DMS 273 (cell line): ENCODE data around the gene MYO1B.

Source experiments
- DNase-seq: peaks from one replicate; lab custom pipeline; 2025; ENCODE audit not compliant: unreplicated experiment; lab: John Stamatoyannopoulos, UW

Gene MYO1B

DNA sequence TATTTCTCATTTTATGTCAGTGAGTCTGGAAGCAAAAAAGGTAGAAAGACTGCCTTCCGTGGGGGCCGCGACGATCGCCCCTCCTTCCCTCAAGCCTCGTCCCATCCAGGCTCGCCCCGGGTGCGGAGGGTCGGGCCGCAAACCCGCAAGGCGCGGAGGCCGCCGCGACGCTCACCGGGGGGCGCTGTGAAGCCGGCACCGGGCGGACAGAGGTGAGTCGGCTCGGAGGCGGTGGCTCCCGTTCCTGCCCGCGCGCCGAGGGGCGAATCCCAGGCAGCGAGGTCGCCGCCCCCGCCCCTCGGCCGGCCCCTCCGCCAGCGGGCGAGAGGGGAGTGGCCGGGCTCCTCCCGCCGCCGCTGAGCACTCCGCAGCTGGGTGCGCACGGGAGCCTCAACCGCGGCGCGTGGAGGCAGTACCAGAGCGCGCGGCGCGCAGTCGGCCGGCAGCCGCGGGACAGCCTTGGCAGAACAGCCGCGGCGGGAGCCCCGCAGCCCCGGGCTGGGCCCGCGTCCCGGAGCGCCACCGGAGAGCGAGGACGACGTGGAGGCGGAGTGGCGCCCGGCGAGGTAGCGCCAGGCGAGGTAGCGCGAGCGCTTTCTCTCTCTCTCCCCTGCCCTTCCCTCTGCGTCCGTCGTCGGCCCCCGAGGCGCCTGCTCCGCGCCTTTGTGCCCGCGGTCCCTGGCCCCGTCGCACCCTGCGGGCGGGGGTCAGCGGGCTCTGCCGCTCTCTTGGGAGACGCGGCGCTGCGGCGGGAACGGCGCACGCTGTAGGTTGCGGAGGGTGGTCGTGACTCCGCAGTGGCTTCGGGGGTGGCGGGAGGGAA is at the start of gene MYO1B:
TSS of gene MYO1B (plus strand) at position 359 of the 823 bp plus-strand sequence. CDS start 31,492 bp downstream, outside the sequence.
- peak; percentile 94 for DNase-seq

DNA sequence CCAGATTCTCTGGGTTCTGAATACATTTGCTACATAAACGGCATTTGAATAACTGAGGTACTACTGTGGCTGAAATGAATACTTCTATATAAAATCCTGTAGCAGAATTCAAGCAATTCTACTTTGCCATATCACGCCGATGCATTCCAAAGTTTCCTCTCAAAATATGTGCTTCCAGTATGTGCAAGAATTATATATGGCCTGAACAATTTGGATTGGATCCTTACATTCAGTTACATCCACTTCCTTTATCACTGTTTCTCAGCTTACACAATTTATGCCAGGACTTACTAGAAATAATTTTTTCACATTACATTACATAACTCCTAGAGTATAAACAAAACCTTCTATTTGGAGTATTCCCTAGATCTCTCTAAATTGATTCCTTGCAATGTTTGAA is 48.1 kb upstream of the MYO1B start:
- DNase-seq = no peak

DNA sequence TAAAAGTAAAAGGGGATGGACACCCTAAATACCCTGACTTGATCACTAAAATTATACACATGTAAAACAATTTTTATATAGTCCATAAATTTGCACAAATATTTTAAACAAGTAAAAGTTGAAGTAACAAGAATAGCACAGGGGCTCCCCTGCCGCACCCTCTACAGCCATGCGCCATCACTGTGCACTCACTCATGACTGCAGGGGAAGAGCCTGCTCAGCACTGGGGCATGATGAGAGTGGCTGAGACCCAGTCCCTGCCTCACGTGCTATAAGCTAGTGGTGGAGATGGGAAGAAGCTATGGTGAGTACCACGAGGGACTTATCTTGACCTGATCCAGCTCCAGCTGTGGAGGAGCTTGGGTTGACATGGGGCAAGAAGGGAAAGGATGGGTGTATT is 46.9 kb upstream of the MYO1B start:
- DNase-seq = no peak

DNA sequence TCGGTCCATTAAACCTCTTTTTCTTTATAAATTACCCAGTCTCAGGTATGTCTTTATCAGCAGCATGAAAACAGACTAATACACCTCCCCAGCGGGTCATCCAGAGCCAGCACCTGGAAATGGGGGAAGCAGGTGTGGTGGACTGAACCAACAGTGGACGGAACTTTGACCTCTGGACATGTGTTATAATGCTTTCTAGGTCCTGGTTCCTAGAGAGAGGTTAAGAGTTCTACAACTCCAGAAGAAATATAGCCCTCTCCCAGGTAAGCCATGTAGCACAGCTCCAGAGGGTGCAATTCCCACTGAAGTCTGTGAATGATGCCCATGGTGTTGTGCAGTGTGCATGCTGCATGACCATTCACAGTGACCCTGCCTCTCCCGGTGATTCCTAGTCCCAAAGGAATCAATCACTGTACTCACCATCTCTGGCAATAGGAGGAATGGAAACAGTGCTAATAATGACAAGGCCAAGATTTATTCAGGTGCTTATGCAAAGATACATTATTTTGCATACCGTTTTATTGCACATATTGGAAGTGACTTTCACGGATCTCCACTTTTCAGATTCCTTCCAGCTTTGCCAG is 45.2 kb upstream of the MYO1B start:
- no peak for DNase-seq

DNA sequence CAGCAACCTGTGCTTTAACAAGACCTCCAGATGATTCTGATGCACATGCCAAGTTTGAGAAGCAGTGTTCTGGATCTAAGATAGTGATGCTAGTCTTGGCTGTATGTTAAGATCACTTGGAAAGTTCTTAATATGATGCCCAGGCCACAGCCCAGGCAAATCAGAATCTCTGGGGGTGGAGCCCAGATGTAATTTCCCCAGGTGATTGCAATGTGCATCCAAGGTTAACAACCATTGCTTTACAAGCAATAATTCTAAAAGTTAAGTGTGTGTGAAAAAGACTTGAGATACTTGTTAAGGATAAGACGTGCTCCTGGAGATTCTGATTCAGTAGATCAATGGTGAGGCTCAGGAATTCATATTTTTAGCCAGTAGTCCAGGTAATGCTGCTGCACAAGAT is 44.3 kb upstream of the MYO1B start:
- DNase-seq = no peak

DNA sequence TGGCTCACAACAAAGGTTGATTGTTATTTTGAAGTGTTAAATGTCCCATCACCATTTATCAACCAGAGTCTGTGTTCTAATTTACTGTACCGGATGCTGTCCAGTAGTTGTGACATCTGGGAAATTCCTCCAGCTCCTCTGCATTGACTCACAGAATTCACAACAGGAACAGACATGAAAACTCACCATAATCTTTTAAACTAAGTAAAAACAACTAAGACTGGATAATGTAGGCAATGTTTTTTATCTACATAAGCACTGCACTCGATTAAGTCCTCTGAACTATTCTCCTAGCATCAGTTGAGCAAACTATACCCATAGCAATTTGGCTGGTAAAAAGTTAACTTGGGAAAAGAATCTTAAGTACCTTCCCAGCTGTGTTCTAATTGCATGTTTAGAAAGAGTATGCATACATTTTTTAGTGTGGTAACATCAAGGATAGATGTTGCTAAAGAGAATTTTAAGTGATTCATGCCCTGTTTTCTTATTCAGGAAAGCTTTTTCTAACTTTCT is 42.9 kb upstream of the MYO1B start:
- no peak for DNase-seq

DNA sequence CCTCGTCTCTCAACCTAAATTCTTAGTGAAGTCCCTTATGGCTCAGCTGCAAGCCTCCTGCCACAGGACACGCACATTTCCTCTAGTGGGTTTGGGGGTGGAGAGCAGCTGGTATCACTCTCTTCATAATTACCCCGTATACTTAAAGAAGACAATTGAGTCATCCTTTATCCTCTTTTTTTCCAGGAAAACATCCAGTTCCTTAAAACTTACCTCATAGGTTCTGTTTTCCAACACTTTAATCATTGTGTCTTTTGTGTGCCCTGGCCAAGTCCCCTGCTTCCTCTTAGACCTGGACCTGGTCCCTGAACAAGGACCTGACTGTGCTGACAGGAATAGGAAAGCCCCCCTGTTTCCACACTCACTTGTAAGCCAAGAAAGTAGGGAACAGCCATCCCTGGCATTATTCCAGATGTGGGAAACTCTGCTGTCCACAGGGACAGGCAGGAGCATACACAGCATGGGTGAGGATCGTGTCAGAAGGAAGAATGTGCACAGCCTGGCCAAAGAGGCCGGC is 42.3 kb upstream of the MYO1B start:
- DNase-seq = no peak

DNA sequence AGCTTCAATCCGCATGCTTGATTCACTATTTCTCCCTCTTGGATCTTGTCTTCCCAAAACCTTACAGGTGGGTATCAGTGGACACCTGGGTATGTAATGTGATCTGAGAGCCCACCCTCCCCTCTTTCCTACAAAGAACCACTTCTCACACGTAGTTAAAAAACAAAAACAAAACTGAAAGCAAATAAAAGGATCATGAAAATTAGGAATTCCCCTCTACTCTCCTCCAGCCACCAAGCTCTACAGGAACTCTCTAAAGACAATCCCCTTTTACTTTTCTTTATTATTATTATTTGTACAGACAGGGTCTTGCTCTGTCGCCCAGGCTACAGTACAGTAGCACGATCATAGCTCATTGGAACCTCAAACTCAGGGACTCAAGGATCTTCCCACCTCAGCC is 40.8 kb upstream of the MYO1B start:
- no peak for DNase-seq

DNA sequence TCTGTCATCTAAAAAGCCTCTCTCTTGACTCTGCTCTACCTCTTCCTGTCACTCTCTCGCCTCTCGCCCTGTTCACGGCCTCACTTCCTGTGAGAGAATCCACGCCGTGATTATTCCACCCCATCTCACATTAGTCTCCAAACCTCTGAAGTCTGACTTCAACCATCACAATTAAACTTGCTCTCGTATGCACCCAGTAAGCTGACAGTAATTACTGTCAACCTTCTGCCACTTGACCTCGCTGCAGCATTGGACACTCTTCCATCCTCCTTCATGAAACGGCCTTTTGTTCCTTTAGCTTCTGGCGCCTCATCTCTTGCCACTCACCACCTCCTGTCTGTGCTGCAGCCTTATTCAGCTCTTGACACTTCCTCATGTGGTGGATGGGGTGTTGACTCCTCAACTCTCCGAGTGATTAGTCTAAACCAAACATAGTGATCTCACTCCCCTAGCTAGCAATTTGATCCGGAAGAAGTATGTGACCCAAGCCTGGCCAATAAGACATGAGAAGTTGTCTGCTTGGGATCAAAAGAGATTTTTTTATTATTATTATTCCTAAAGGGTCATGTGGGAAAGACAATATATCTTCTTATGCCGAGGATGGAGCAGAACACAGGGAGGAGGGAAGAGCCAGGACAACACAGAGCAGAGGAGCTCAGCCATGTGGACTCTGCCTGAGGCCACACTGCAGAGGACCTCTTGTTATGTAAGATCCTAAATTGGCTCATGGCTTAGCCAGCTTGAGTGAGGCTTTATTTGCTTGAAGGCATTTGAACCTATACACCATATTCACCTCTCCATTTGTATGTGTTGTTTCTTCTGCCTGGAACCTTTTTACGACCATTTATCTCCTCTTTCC is 38.4 kb upstream of the MYO1B start:
- DNase-seq = no peak

DNA sequence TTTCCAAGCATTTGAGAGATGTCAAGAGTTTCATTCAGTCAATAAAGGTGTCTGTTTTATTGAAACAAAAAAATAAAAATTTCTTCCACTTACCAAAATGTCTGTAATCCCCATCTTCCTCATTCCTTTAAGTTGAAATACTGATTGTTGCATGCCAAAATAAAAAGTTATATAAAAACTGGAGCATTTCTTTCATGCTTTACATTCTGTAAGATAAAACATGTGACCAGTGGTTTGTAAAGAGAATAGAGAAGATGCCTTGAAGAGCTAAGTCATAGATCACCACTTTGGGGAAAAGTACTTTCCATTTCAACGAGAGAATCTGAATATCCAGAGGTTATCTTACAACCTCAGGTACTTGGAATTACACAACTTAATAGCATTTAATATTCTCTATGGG is 35.9 kb upstream of the MYO1B start:
- DNase-seq = no peak

DNA sequence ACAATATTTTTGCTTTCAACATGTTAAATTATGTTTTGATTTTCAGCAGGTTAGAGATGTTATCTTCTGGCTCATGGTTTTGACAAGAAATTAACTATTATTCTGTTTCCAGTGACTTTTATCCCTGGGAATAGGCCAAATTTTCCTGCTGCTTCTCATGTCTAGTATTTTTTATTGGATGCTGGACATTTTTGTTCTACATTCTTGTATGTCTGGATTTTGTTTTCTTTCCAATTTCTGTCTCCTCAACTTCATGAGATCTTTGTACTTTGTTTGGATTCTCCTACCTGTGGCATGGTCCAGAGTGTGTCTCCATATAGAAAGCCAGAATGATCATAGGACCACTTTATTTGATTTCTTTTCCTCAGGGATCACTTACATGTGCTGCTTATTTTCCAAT is 33.1 kb upstream of the MYO1B start:
- DNase-seq = no peak

DNA sequence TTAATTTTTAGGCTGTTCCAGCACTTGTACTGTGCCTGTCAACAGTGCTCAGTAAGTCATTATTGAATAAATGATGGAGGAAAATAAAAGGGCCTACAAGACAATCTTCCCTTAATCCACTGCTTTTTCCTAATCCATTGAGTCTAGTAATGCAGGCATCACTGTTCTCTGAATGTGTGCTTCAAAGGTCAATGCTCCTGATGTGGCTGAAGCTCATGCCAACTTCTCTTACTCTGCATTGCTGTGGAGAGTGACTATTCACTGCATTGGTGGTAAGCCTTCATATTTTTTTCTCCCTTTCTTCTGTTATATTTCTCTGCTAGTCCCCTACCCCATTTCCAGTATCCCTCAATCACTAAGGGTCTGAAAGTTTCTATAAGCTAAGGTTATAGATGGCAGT is 31.9 kb upstream of the MYO1B start:
- no peak for DNase-seq

DNA sequence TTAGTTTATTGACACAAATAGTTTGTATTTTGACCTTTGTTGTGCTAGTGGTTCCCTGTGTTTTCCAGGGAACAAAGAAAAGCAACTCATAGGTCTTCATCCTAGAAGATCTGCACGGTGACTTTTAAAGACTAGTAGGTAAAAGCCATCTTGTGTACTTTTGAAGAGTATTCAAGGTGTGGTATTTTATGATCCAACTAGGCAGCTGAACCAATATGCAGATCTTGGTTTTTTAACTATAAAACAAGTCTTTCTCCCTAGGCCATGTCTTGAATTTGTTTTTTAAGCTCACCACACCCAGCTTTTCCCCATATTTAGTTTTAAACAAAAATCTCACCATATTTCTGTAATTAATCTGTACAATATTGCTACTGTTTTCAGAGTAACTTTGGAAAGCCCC is 30.0 kb upstream of the MYO1B start:
- DNase-seq = no peak

DNA sequence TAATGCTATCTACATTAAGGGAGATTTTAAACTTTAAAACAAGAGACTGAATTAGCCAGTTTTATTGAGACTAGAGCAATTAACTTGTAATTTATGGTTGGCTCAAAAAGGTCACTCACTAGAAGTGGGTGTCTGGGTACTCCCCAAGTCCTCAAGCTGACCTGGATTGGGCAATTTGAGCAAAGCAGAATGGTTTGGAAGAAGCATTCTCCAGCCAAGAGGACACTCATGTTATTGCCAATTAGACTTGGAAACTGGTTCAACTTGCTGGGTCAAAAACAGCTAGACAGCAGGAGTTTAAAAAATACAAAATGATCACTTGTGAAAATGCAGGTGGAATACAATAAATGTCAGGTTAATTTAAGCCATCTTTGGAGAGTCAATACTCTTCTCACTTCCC is 29.5 kb upstream of the MYO1B start:
- no peak for DNase-seq

DNA sequence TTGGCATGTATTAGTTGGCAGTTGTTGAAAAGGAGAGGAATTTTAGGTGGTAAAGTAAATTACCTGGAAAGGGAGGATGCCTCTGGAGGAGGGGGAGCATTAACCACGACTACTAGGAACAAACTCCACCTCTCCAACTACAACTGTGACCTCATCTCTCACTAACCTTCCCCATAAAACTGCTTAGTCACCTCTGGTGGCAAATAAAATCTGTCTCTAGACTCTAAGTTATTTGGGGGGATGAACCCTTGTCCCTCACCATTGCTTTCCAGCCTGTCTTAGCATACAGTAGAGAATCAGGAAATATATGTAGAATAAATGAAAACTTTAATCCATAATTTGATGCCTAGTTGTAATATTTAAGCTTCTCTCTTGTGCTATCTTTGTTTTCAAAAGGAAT is 27.6 kb upstream of the MYO1B start:
- peak; percentile 24 for DNase-seq

DNA sequence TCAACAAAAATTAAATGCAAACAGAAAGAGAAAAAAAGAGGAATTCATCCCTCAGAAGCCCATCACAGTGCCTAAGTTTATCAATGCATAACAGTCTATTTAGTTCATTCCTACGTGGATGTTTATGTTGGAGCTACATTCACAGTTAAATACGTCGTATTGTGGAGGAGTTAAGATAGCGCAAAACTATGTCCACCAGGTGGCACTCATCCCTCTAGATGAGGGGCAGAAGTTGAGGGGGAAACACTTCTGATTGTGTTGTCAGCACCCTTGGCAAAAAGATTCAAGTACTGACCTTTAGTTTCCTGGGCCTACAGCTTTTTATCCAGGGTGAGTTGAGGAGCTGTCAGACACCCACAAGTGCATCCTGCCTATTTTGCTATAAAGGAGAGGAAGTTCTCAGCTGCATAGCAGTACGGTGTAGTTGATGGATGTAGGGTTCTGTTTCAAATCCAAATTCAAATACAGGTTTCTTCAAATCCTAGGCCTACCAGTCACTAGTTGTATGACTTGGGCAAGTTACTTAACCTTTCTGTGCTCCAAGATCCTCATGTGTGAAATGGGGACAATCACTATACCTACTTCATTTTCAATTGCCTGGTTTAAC is 26.8 kb upstream of the MYO1B start:
- DNase-seq = peak; percentile 88

DNA sequence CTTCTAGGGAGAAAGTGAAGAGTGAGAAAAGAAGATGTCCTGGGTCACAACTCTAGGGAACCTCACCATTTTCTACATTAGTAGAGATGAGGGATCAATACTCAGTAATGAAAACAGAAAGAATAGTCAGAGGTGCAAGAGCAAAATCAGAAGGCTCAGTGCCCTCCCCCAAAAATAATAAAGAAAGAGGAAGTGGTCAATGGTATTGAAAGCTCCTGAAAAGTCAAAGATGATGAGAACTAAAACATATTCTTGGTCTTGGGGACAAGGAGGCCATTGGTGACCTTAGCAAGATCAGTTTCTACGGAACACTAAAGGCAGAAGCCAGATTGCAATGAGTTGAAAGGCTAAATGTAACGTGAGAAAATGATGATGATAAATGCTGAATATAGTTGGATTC is 24.5 kb upstream of the MYO1B start:
- no peak for DNase-seq

DNA sequence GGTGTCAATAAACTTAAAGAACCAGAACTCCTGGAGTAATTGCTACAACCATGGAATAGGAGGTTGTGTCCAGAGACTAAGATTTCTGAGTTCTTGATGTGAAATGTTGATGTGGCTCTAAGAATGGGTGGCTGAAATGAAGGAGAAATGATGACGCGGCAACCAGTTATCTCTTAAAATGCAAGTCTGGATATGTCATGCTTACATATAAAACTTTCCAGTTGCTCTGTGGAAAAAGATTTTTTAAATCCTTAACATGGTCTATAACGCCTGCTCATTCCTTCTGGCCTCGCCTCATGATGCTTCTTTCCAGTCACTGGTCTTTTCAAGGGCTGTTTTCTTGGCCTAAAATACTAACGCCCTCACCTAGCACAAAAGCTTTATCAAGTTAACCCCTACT is 23.5 kb upstream of the MYO1B start:
- DNase-seq = no peak

DNA sequence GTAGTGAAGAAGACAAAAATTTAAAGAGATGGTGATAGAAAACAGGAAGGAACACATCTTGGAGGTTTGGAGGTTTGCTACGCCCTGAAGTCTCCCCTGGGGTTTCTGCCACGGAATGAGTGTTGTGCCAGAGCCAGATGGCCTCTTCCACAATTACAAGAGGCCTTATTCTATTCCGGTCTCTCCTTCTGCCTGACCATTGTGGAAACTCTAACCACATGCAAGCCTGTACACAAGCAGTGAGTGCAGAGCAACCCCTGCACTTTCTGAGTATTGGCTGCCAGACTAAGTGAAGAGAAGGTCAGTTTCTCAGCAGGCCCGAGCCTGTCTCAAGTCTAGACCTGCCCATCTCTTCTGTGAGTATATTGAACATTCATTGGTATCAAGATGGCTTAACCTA is 22.7 kb upstream of the MYO1B start:
- DNase-seq = peak; percentile 88

DNA sequence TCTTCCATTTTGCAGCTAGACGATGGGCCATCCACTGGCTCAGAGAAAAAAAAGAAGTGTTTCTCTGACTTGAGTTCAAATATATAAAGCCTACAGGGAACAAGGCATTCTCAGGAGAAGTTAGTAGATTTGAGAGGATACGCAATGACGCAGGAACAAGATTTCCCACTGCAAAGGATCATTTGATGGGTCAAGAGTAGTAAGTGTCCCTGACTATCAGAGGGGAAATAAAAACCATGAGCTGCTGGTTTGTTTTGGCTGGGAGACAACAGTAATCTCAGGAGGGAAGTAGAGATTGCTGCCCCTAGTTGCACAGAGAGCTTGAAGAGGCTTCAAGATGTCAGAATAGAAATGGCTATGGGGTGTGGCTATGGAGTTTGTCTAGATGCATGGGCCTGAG is 22.3 kb upstream of the MYO1B start:
- no peak for DNase-seq

DNA sequence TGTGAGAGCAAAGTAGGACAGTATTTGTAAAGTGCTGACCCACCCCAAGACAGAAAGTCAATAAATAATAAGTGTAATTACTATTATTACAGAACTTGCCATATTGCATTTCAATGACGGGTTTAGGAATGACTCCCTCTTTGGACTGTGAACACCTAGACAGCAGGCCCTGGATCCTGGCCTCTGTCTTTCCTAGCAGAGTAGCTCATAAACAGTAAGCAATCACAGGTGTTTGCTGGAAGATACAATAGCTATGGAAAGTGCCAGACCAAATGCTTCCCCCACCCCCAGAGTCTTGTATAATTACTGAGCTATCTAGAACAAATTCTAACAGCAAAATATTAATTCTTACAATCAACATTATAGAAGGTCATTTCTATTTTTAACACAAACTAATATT is 20.1 kb upstream of the MYO1B start:
- DNase-seq = no peak
